H1 (cell line): ENCODE data around the gene WDR43. TPM values are rescaled to one million over a fixed set of nuclear protein-coding genes. Genes with fewer than 3 reads are reported as not detected.

Source experiments
- CTCF ChIA-PET: fragments of 300-600 bp; sonication (Branson Sonifier 250); formaldehyde crosslinking; loops from one replicate; lab custom pipeline; 2021; ENCODE audit not compliant: partially characterized antibody; lab: Charles Lee
- POLR2A ChIA-PET: fragments of 300-600 bp; sonication (Branson Sonifier 250); formaldehyde crosslinking; loops from one replicate; lab custom pipeline; 2021; ENCODE audit warnings: inconsistent platforms; ENCODE audit not compliant: partially characterized antibody; lab: Charles Lee
- DNase-seq, 2 experiments: peaks; one replicate each; pipeline versions ENCODE4 v3.0.0 to v3.0.0-alpha.2; 2010 to 2022; ENCODE audit warnings: low spot score in 2 of 2, low read depth in 1 of 2, mixed read lengths in 1 of 2
- FAIRE-seq: peaks from 2 replicates; lab custom pipeline; 2011; peaks lifted over from hg19 to GRCh38; lab: Jason Lieb, UNC
- H2AFZ ChIP-seq: 2 replicates; pipeline ENCODE4 v1.8.1; 2012; ENCODE audit warnings: low read length, inconsistent platforms
- H2AK5ac ChIP-seq: 2 replicates; pipeline ENCODE4 v1.6.1; 2013; ENCODE audit warnings: low read depth, low read length
- H2BK120ac ChIP-seq: replicated peaks from 2 replicates; pipeline ENCODE3; 2013; ENCODE audit warnings: low read depth, low read length, inconsistent platforms
- H2BK12ac ChIP-seq: 2 replicates; pipeline ENCODE4 v1.6.1; 2013; ENCODE audit warnings: low read depth, low read length
- H2BK15ac ChIP-seq: 2 replicates; pipeline ENCODE4 v1.6.1; 2013; ENCODE audit warnings: low read length
- H2BK20ac ChIP-seq: 2 replicates; pipeline ENCODE4 v1.6.1; 2013; ENCODE audit warnings: low read length
- H2BK5ac ChIP-seq: 2 replicates; pipeline ENCODE4 v1.6.1; 2013; ENCODE audit warnings: low read depth, low read length
- H3K14ac ChIP-seq: 2 replicates; pipeline ENCODE4 v1.6.1; 2013; ENCODE audit warnings: inconsistent platforms; ENCODE audit not compliant: insufficient read length
- H3K18ac ChIP-seq: 2 replicates; pipeline ENCODE4 v1.6.1; 2013; ENCODE audit warnings: low read length; ENCODE audit errors: extremely low read depth
- H3K23ac ChIP-seq: 2 replicates; pipeline ENCODE4 v1.6.1; 2013; ENCODE audit warnings: inconsistent platforms; ENCODE audit not compliant: insufficient read length
- H3K23me2 ChIP-seq: 2 replicates; pipeline ENCODE4 v1.6.1; 2013; ENCODE audit warnings: low read depth, low read length
- H3K27ac ChIP-seq: 2 replicates; pipeline ENCODE4 v1.6.1; 2011; ENCODE audit warnings: low read depth, low read length, inconsistent platforms
- H3K27me3 ChIP-seq, 4 experiments: replicated peaks in 1 of 4; 1 replicate in 1 of 4; 2 replicates in 3 of 4; pipeline versions ENCODE4 v1.6.1 to v1.8.1; 2011 to 2013; ENCODE audit warnings: low read length in 3 of 4, mild to moderate bottlenecking in 3 of 4, inconsistent platforms in 2 of 4, mixed read lengths in 2 of 4, moderate library complexity in 1 of 4; ENCODE audit not compliant: control insufficient read depth in 3 of 4, insufficient read depth in 3 of 4; ENCODE audit errors: extremely low read depth in 1 of 4
- H3K36me3 ChIP-seq, 4 experiments: 2 replicates each; pipeline versions ENCODE4 v1.6.1 to v1.8.1; 2011 to 2013; ENCODE audit warnings: mild to moderate bottlenecking in 4 of 4, low read length in 3 of 4, moderate library complexity in 2 of 4, control low read depth in 1 of 4, inconsistent platforms in 1 of 4; ENCODE audit not compliant: insufficient read depth in 4 of 4, control insufficient read depth in 2 of 4
- H3K4ac ChIP-seq: replicated peaks from 2 replicates; pipeline ENCODE3; 2013; ENCODE audit warnings: low read length, low read depth, mixed read lengths, inconsistent platforms; ENCODE audit not compliant: insufficient read length
- H3K4me1 ChIP-seq, 4 experiments: replicated peaks in 1 of 4; 1 replicate in 1 of 4; 2 replicates in 3 of 4; pipeline versions ENCODE4 v1.6.1 to v1.8.1; 2011 to 2013; ENCODE audit warnings: low read length in 3 of 4, inconsistent platforms in 2 of 4, mixed read lengths in 1 of 4; ENCODE audit not compliant: insufficient read depth in 4 of 4, control insufficient read depth in 3 of 4
- H3K4me2 ChIP-seq, 2 experiments: 2 replicates each; pipeline versions ENCODE4 v1.6.1 to v1.8.1; 2011 to 2013; ENCODE audit warnings: low read depth in 2 of 2, low read length in 2 of 2, control low read depth in 1 of 2, inconsistent platforms in 1 of 2, mild to moderate bottlenecking in 1 of 2; ENCODE audit not compliant: insufficient read depth in 1 of 2
- H3K4me3 ChIP-seq, 4 experiments: fragments of 200-600, 300-600 bp in 1 of 4; sonication (generic), shearing (Covaris generic), sonication (Bioruptor Twin) in 1 of 4; 2 replicates each; pipeline versions ENCODE4 v1.5.1 to v1.8.1; 2011 to 2016; ENCODE audit warnings: low read length in 4 of 4, low read depth in 3 of 4, control low read depth in 2 of 4, inconsistent platforms in 2 of 4, mild to moderate bottlenecking in 2 of 4, mixed read lengths in 1 of 4, moderate library complexity in 1 of 4; ENCODE audit not compliant: insufficient read depth in 2 of 4; ENCODE audit errors: extremely low read depth in 1 of 4
- H3K56ac ChIP-seq: replicated peaks from 2 replicates; pipeline ENCODE3; 2013; ENCODE audit warnings: low read depth, mild to moderate bottlenecking, mixed read lengths, low read length, inconsistent platforms; ENCODE audit not compliant: insufficient read length
- H3K79me1 ChIP-seq: 2 replicates; pipeline ENCODE4 v1.6.1; 2013; ENCODE audit warnings: low read depth, low read length, control low read depth
- H3K79me2 ChIP-seq, 2 experiments: 2 replicates each; pipeline versions ENCODE4 v1.6.1 to v1.8.1; 2012 to 2013; ENCODE audit warnings: low read length in 2 of 2, mild to moderate bottlenecking in 2 of 2, inconsistent platforms in 1 of 2; ENCODE audit not compliant: insufficient read depth in 2 of 2, control insufficient read depth in 1 of 2
- H3K9ac ChIP-seq, 4 experiments: replicated peaks in 1 of 4; 1 replicate in 1 of 4; 2 replicates in 3 of 4; pipeline versions ENCODE4 v1.6.1 to v1.8.1; 2011 to 2013; ENCODE audit warnings: low read depth in 3 of 4, low read length in 3 of 4, control low read depth in 2 of 4, mild to moderate bottlenecking in 2 of 4, moderate library complexity in 2 of 4, inconsistent platforms in 1 of 4; ENCODE audit errors: extremely low read depth in 1 of 4
- H3K9me3 ChIP-seq, 2 experiments: 2 replicates each; pipeline versions ENCODE4 v1.6.1 to v1.8.1; 2012 to 2013; ENCODE audit warnings: mild to moderate bottlenecking in 2 of 2, moderate library complexity in 2 of 2, control low read depth in 1 of 2, inconsistent platforms in 1 of 2, low read depth in 1 of 2, low read length in 1 of 2, mixed read lengths in 1 of 2; ENCODE audit not compliant: insufficient read depth in 2 of 2
- H4K20me1 ChIP-seq, 2 experiments: replicated peaks in 1 of 2; 2 replicates each; pipeline versions ENCODE3 to v1.8.1; 2011 to 2013; ENCODE audit warnings: inconsistent platforms in 2 of 2, low read length in 2 of 2, mild to moderate bottlenecking in 1 of 2; ENCODE audit not compliant: insufficient read depth in 2 of 2, control insufficient read depth in 1 of 2
- H4K5ac ChIP-seq: 2 replicates; pipeline ENCODE4 v1.6.1; 2013; ENCODE audit warnings: low read length, low read depth, mixed read lengths, inconsistent platforms; ENCODE audit not compliant: insufficient read length
- H4K8ac ChIP-seq: 2 replicates; pipeline ENCODE4 v1.8.0; 2013; ENCODE audit warnings: mild to moderate bottlenecking, moderate library complexity, low read length, inconsistent platforms; ENCODE audit not compliant: insufficient read depth; ENCODE audit errors: extremely low read depth
- H4K91ac ChIP-seq: replicated peaks from 2 replicates; pipeline ENCODE3; 2013; ENCODE audit warnings: low read length, mixed read lengths, inconsistent platforms; ENCODE audit not compliant: insufficient read length
- CEBPB ChIP-seq: IDR thresholded peaks from 2 replicates; pipeline ENCODE4 v1.6.1; 2012; ENCODE audit warnings: low read depth, low read length
- CTBP2 ChIP-seq: IDR thresholded peaks from 2 replicates; pipeline ENCODE4 v1.7.0; 2011; ENCODE audit warnings: borderline replicate concordance, mild to moderate bottlenecking, moderate library complexity, mixed read lengths, low read length; ENCODE audit not compliant: insufficient read depth, insufficient read length
- FOSL1 ChIP-seq: IDR thresholded peaks from 2 replicates; pipeline ENCODE4 v1.6.1; 2011; ENCODE audit warnings: mild to moderate bottlenecking, low read depth, low read length, moderate library complexity; ENCODE audit not compliant: insufficient read depth
- JUN ChIP-seq: IDR thresholded peaks from 2 replicates; pipeline ENCODE4 v1.6.1; 2011; ENCODE audit warnings: low read depth, mild to moderate bottlenecking, improper control_type of control experiment, low read length
- JUND ChIP-seq: IDR thresholded peaks from 2 replicates; pipeline ENCODE4 v1.6.1; 2011; ENCODE audit warnings: mild to moderate bottlenecking, improper control_type of control experiment, low read length
- MAFK ChIP-seq: IDR thresholded peaks from 2 replicates; pipeline ENCODE4 v1.6.1; 2012; ENCODE audit warnings: low read depth, mild to moderate bottlenecking, improper control_type of control experiment, low read length
- RAD21 ChIP-seq, 2 experiments: IDR thresholded peaks in 1 of 2; conservative IDR thresholded peaks in 1 of 2; 2 replicates each; pipeline ENCODE4 v1.6.1; 2011; ENCODE audit warnings: low read depth in 2 of 2, low read length in 2 of 2, improper control_type of control experiment in 1 of 2, inconsistent platforms in 1 of 2, mild to moderate bottlenecking in 1 of 2, moderate library complexity in 1 of 2
- RBBP5 ChIP-seq: IDR thresholded peaks from 2 replicates; pipeline ENCODE4 v1.7.1; 2012; ENCODE audit warnings: low read depth, mild to moderate bottlenecking, inconsistent platforms, low read length, moderate library complexity, borderline replicate concordance
- SIX5 ChIP-seq: IDR thresholded peaks from 2 replicates; pipeline ENCODE4 v1.6.1; 2011; ENCODE audit warnings: mild to moderate bottlenecking, low read depth, low read length
- SRF ChIP-seq: IDR thresholded peaks from 2 replicates; pipeline ENCODE4 v1.6.1; 2011; ENCODE audit warnings: mild to moderate bottlenecking, low read depth, low read length, moderate library complexity
- WGBS, 2 experiments: shearing (Covaris generic) in 1 of 2; methylation state at CpG; one replicate each; pipeline versions ENCODE4 v1.1.6 to v1.1.7; 2013 to 2015; ENCODE audit warnings: low lambda C conversion rate in 2 of 2, mixed read lengths in 2 of 2, inconsistent platforms in 1 of 2, low coverage in 1 of 2, missing lambda C conversion rate in 1 of 2; ENCODE audit not compliant: insufficient replicate concordance in 2 of 2, insufficient coverage in 1 of 2, insufficient read length in 1 of 2; ENCODE audit errors: extremely low coverage in 1 of 2, missing lambda C conversion rate in 1 of 2; 5-methylcytosine and 5-hydroxymethylcytosine counted together
- polyA plus RNA-seq, 7 experiments: library from polyadenylated mRNA; depleted of rRNA in 3 of 7; stranded (reverse) in 5 of 7; unstranded in 2 of 7; fragments of >200 nt in 5 of 7; fragments of 200-250 nt in 2 of 7; gene quantifications; 1 replicate in 5 of 7; 2 replicates in 1 of 7; 4 replicates in 1 of 7; pipeline versions ENCODE4 v1.2.1 to v1.2.3, GENCODE V29; 2011 to 2013; ENCODE audit warnings: missing spikeins in 2 of 7, mixed read lengths in 2 of 7
- total RNA-seq: library from RNA; stranded (reverse); fragmentation: NEBNext Ultra II Directional; extraction: Animal tissue kit (Norgen Biotek cat#: 25700); gene quantifications from 2 replicates; pipeline ENCODE4 v1.2.1, GENCODE V29; 2021

The WDR43 gene
- total and polyA plus RNA-seq, 2 of the 8 experiments (the other 6 are each of a cell fraction or from before 2014, with no cell fraction given) = 57.8 to 142 TPM

GRCh38 chr2:28979576-28980366 is 85.3 kb downstream of the WDR43 start:
- Histone ChIP-seq H3K23me2 (no peaks in the 10 kb centered on the region), H2BK12ac (no peak overlapping the region), H2BK20ac (no peak overlapping the region), H3K4me2 (no peak overlapping the region), H3K36me3 (no peaks in the 10 kb centered on the region), H2AK5ac (no peak overlapping the region), H3K9me3 (no peaks in the 10 kb centered on the region), H3K4me3 (no peak overlapping the region), H3K79me2 (no peaks in the 10 kb centered on the region), H3K23ac (no peak overlapping the region), H2BK5ac (no peak overlapping the region), H3K56ac (no peak overlapping the region), H3K4ac (no peak overlapping the region), H2BK120ac (no peak overlapping the region), H2AFZ (no peak overlapping the region), H3K4me1 (peaks cover 0 to 2% (median 0%) of the 10 kb centered on the region in 4 experiments; a peak in 2 of 7 replicates), H3K27ac (no peak overlapping the region), H3K14ac (no peak overlapping the region), H3K27me3 (no peaks in the 10 kb centered on the region), H2BK15ac (no peak overlapping the region), H3K18ac (no peak overlapping the region), H3K79me1 (no peaks in the 10 kb centered on the region), H3K9ac (no peak overlapping the region), H4K91ac (no peak overlapping the region), H4K8ac (no peak overlapping the region), H4K20me1 (no peaks in the 10 kb centered on the region), H4K5ac (no peak overlapping the region)
- ChIA-PET POLR2A (interaction anchor here (1.3 kb wide), 1 partner anchor 35 kb away, joined by 3 read pairs; no protein-coding TSS in a partner anchor), CTCF (interaction anchor here (0.6 to 2.0 kb wide), 8 partner anchors 9 to 222 kb away, joined by 3 to 7 read pairs (median 4); no protein-coding TSS in a partner anchor)
- no peak for TF ChIP-seq JUN
- no peak for TF ChIP-seq MAFK
- no peak for TF ChIP-seq SIX5
- no peak for TF ChIP-seq RBBP5
- TF ChIP-seq SRF = no peak
- no peak for TF ChIP-seq RAD21 (IDR thresholded peaks at IDR 0.05 in 1 of 2, conservative IDR thresholded peaks at IDR 0.05 in 1 of 2; ENCODE audit: low read depth in 2 of 2, low read length in 2 of 2)
- TF ChIP-seq CTBP2 = no peak
- no peak for TF ChIP-seq FOSL1
- TF ChIP-seq CEBPB = no peak
- TF ChIP-seq JUND = no peak
- DNase-seq (no peak), FAIRE-seq (no peak)
- WGBS, 2 experiments = 77% methylated on average over 13 of the region's 13 CpGs; no CpG with 5 or more reads in 1 of the 2 experiments
